ENCODE measurements around the gene ZNF609. TPM values are rescaled to one million over a fixed set of nuclear protein-coding genes. Genes with fewer than 3 reads are reported as not detected.
A peak's percentile ranks its signal among the peaks of the same experiment; 100 is the strongest.

ZNF609 gene
- polyA plus RNA-seq, 3 donors, result 1.3 to 13.2 (median 1.7) TPM

- Histone ChIP-seq H3K9me3 (replicated peaks in 1 of 2; ENCODE audit: control insufficient read depth in 1 of 2, insufficient read depth in 1 of 2, low read length in 2 of 2) (no peaks in the 10 kb centered on the region), H3K4me3 (replicated peaks in 1 of 3; ENCODE audit: low read depth in 2 of 3, low read length in 3 of 3) (peak overlapping the region in 1 of 3 experiments; percentile 63), H3K27me3 (ENCODE audit: control insufficient read depth in 2 of 2, insufficient read depth in 2 of 2, low read length in 2 of 2) (no peaks in the 10 kb centered on the region), H3K79me2 (ENCODE audit: insufficient read depth, low read length) (peaks cover 69% of the 10 kb centered on the region), H3K36me3 (replicated peaks in 1 of 2; ENCODE audit: control insufficient read depth in 1 of 2, insufficient read depth in 2 of 2, low read length in 2 of 2) (peaks cover 4 to 12% of the 10 kb centered on the region in 2 donors), H4K20me1 (ENCODE audit: insufficient read depth, low read length) (no peaks in the 10 kb centered on the region), H3K27ac (ENCODE audit: low read depth in 1 of 2, low read length in 2 of 2) (peak overlapping the region; percentile 78 to 90), H2AFZ (ENCODE audit: insufficient read depth, low read depth, low read length, poor library complexity, severe bottlenecking) (peak overlapping the region; percentile 19), H3K4me1 (ENCODE audit: control insufficient read depth in 1 of 2, insufficient read depth in 2 of 2, low read length in 2 of 2) (peaks cover 39 to 47% of the 10 kb centered on the region in 2 donors), H3K9ac (ENCODE audit: insufficient read depth, low read length, poor library complexity, severe bottlenecking) (peak overlapping the region; percentile 42), H3K4me2 (replicated peaks; ENCODE audit: extremely low read depth, low read length, poor library complexity, severe bottlenecking) (peak overlapping the region; percentile 67)
- H3K9me3 Mint-ChIP-seq, result peaks cover 0 to 4% (median 0%) of the 10 kb centered on the region in 7 donors
- H3K4me1 Mint-ChIP-seq, result peaks cover 49% of the 10 kb centered on the region
- peak; percentile 30 to 70 (median 31) for DNase-seq
- intact Hi-C loops (cut with micrococcal nuclease), result no loop called here
- TF ChIP-seq CTCF (IDR thresholded peaks at IDR 0.05), result no peak
- 80% methylated on average over 1 of the region's 5 CpGs for WGBS (ENCODE audit: insufficient coverage)
- H3K27ac Mint-ChIP-seq, result peak overlapping the region; percentile 91 to 98 (median 97)
- peaks cover 18 to 21% of the 10 kb centered on the region in 2 donors for H3K36me3 Mint-ChIP-seq
- no peaks in the 10 kb centered on the region for H3K27me3 Mint-ChIP-seq (ENCODE audit: low read depth in 3 of 3)
- peak overlapping the region in 1 of 2 donors; percentile 48 for H3K4me3 Mint-ChIP-seq
Measured at GRCh38 chr15:64640146-64640871, 179.9 kb downstream of the ZNF609 start.

- no peak for DNase-seq
- H3K4me1 Mint-ChIP-seq, result peaks cover 32% of the 10 kb centered on the region
- TF ChIP-seq CTCF (IDR thresholded peaks at IDR 0.05), result no peak
- peaks cover 51% of the 10 kb centered on the region for H3K79me2 ChIP-seq (ENCODE audit: insufficient read depth, low read length)
- no peaks in the 10 kb centered on the region for H3K9me3 ChIP-seq (replicated peaks in 1 of 2; ENCODE audit: control insufficient read depth in 1 of 2, insufficient read depth in 1 of 2, low read length in 2 of 2)
- no peaks in the 10 kb centered on the region for H3K27me3 Mint-ChIP-seq (ENCODE audit: low read depth in 3 of 3)
- H3K27me3 ChIP-seq (ENCODE audit: control insufficient read depth in 2 of 2, insufficient read depth in 2 of 2, low read length in 2 of 2), result no peaks in the 10 kb centered on the region
- no peak overlapping the region for H3K9ac ChIP-seq (ENCODE audit: insufficient read depth, low read length, poor library complexity, severe bottlenecking)
- intact Hi-C loops (cut with micrococcal nuclease), result no loop called here
- no peaks in the 10 kb centered on the region for H3K9me3 Mint-ChIP-seq
- no peak overlapping the region for H3K4me2 ChIP-seq (replicated peaks; ENCODE audit: extremely low read depth, low read length, poor library complexity, severe bottlenecking)
- no peak overlapping the region for H3K4me3 ChIP-seq (replicated peaks in 1 of 3; ENCODE audit: low read depth in 2 of 3, low read length in 3 of 3)
- H3K27ac Mint-ChIP-seq, result peak overlapping the region in 2 of 7 donors; percentile 49 to 58
- H3K27ac ChIP-seq (ENCODE audit: low read depth in 1 of 2, low read length in 2 of 2), result no peak overlapping the region
- H3K36me3 Mint-ChIP-seq, result peaks cover 6 to 8% of the 10 kb centered on the region in 2 donors
- peaks cover 32 to 33% of the 10 kb centered on the region in 2 donors for H3K4me1 ChIP-seq (ENCODE audit: control insufficient read depth in 1 of 2, insufficient read depth in 2 of 2, low read length in 2 of 2)
- H2AFZ ChIP-seq (ENCODE audit: insufficient read depth, low read depth, low read length, poor library complexity, severe bottlenecking), result no peak overlapping the region
- H4K20me1 ChIP-seq (ENCODE audit: insufficient read depth, low read length), result no peaks in the 10 kb centered on the region
- peaks cover 4 to 7% of the 10 kb centered on the region in 2 donors for H3K36me3 ChIP-seq (replicated peaks in 1 of 2; ENCODE audit: control insufficient read depth in 1 of 2, insufficient read depth in 2 of 2, low read length in 2 of 2)
- no peak overlapping the region for H3K4me3 Mint-ChIP-seq
- no CpG with 5 or more reads among the region's 3 CpGs for WGBS (ENCODE audit: insufficient coverage)
Measured at GRCh38 chr15:64642875-64643274, 182.5 kb downstream of the ZNF609 start.

All from CD14-positive monocyte (primary cell).